Right renal pelvis (tissue), 4 donors: ENCODE measurements around the gene JADE3. TPM values are rescaled to one million over a fixed set of nuclear protein-coding genes. Genes with fewer than 3 reads are reported as not detected.

Source experiments
- DNase-seq, 4 donors: peaks; one replicate each; pipeline ENCODE4 v3.0.0-alpha.2; 2013; ENCODE audit warnings: low read depth in 4 of 4, low spot score in 3 of 4, missing footprints in 1 of 4
- polyA plus RNA-seq, 4 donors: library from polyadenylated mRNA; unstranded; fragments of 120-200 nt; gene quantifications; one replicate each; pipeline ENCODE4 v1.2.1, GENCODE V29; 2013; ENCODE audit not compliant: insufficient read length in 4 of 4

Gene JADE3
- polyA plus RNA-seq, result 10 to 100 TPM; 22.9 to 28.6 (median 27.1) TPM

GRCh38 chrX:46912098-46912602 is at the start of gene JADE3:
Gene JADE3 (plus strand): TSS chrX:46912421. CDS start chrX:46984895, 72,474 bp downstream.
- DNase-seq, result no peak

- DNase-seq, result no peak
These were observed 49.1 kb upstream of the JADE3 start for GRCh38 chrX:46863072-46863471.

- DNase-seq, result no peak
These were observed 47.6 kb upstream of the JADE3 start for GRCh38 chrX:46864606-46865005.

- no peak for DNase-seq
These were observed 46.9 kb upstream of the JADE3 start for GRCh38 chrX:46865281-46865680.

- DNase-seq, result no peak
These were observed 45.5 kb upstream of the JADE3 start for GRCh38 chrX:46866726-46867125.

- DNase-seq, result no peak
These were observed 38.5 kb upstream of the JADE3 start for GRCh38 chrX:46873746-46874145.

GRCh38 chrX:46876901-46877300 is 35.3 kb upstream of the JADE3 start:
- DNase-seq, result no peak

GRCh38 chrX:46882266-46882665 is 30.0 kb upstream of the JADE3 start:
- DNase-seq, result no peak

- no peak for DNase-seq
These were observed 27.4 kb upstream of the JADE3 start for GRCh38 chrX:46884799-46885198.

- no peak for DNase-seq
These were observed 14.0 kb upstream of the JADE3 start for GRCh38 chrX:46898207-46898606.

GRCh38 chrX:46903458-46904242 is 8.6 kb upstream of the JADE3 start:
- peak in 1 of 4 donors; percentile 53 for DNase-seq

GRCh38 chrX:46904626-46905025 is 7.6 kb upstream of the JADE3 start:
- DNase-seq, result no peak

GRCh38 chrX:46910415-46910814 is 1.8 kb upstream of the JADE3 start:
- DNase-seq, result no peak

GRCh38 chrX:46912603-46913491 is 626 bp downstream of the JADE3 start:
- no peak for DNase-seq

- DNase-seq, result no peak
These were observed 1.4 kb downstream of the JADE3 start for GRCh38 chrX:46913667-46914066.

- no peak for DNase-seq
These were observed 4.1 kb downstream of the JADE3 start for GRCh38 chrX:46916273-46916672.

- no peak for DNase-seq
These were observed 5.4 kb downstream of the JADE3 start for GRCh38 chrX:46917622-46918021.

GRCh38 chrX:46918434-46918833 is 6.2 kb downstream of the JADE3 start:
- DNase-seq, result no peak

- no peak for DNase-seq
These were observed 8.0 kb downstream of the JADE3 start for GRCh38 chrX:46920235-46920634.

- DNase-seq, result no peak
These were observed 10.4 kb downstream of the JADE3 start for GRCh38 chrX:46922611-46923010.

- DNase-seq, result no peak
These were observed 15.5 kb downstream of the JADE3 start for GRCh38 chrX:46927718-46928117.
